ENCODE data around the gene SERPINF2.
"Not testable (repeated sequence)": the region's sequence is repeated elsewhere in the genome, so short reads cannot be mapped to it uniquely, and the experiment has no call there.

The SERPINF2 gene

GRCh38 chr17:1762901-1763898 is 20.5 kb downstream of the SERPINF2 start:
- DNase-seq (ENCODE audit: low spot score), result no peak

GRCh38 chr17:1764284-1764683 is 21.6 kb downstream of the SERPINF2 start:
- peak; percentile 77 for DNase-seq (ENCODE audit: low spot score)

- not testable (repeated sequence) for DNase-seq (ENCODE audit: low spot score)
Measured at GRCh38 chr17:1764705-1765104, 22.0 kb downstream of the SERPINF2 start.

GRCh38 chr17:1765576-1765975 is 22.9 kb downstream of the SERPINF2 start:
- no peak for DNase-seq (ENCODE audit: low spot score)

- no peak for DNase-seq (ENCODE audit: low spot score)
Measured at GRCh38 chr17:1766382-1767135, 23.9 kb downstream of the SERPINF2 start.

GRCh38 chr17:1767358-1767757 is 24.7 kb downstream of the SERPINF2 start:
- DNase-seq (ENCODE audit: low spot score), result no peak

- peak; percentile 66 for DNase-seq (ENCODE audit: low spot score)
Measured at GRCh38 chr17:1769822-1770477, 27.3 kb downstream of the SERPINF2 start.

- DNase-seq (ENCODE audit: low spot score), result not testable (repeated sequence)
Measured at GRCh38 chr17:1773000-1773695, 30.5 kb downstream of the SERPINF2 start.

- DNase-seq (ENCODE audit: low spot score), result no peak
Measured at GRCh38 chr17:1773696-1774181, 31.1 kb downstream of the SERPINF2 start.

GRCh38 chr17:1774390-1775176 is 31.9 kb downstream of the SERPINF2 start:
- DNase-seq (ENCODE audit: low spot score), result no peak

GRCh38 chr17:1776328-1776727 is 33.7 kb downstream of the SERPINF2 start:
- no peak for DNase-seq (ENCODE audit: low spot score)

GRCh38 chr17:1776857-1777256 is 34.2 kb downstream of the SERPINF2 start:
- DNase-seq (ENCODE audit: low spot score), result no peak

- no peak for DNase-seq (ENCODE audit: low spot score)
Measured at GRCh38 chr17:1779571-1780131, 37.0 kb downstream of the SERPINF2 start.

- DNase-seq (ENCODE audit: low spot score), result no peak
Measured at GRCh38 chr17:1782171-1782567, 39.5 kb downstream of the SERPINF2 start.

GRCh38 chr17:1783271-1783670 is 40.6 kb downstream of the SERPINF2 start:
- no peak for DNase-seq (ENCODE audit: low spot score)

- DNase-seq (ENCODE audit: low spot score), result peak; percentile 25
Measured at GRCh38 chr17:1783834-1784611, 41.4 kb downstream of the SERPINF2 start.

GRCh38 chr17:1785930-1786329 is 43.3 kb downstream of the SERPINF2 start:
- no peak for DNase-seq (ENCODE audit: low spot score)

GRCh38 chr17:1786708-1787107 is 44.0 kb downstream of the SERPINF2 start:
- DNase-seq (ENCODE audit: low spot score), result no peak

- DNase-seq (ENCODE audit: low spot score), result no peak
Measured at GRCh38 chr17:1787301-1787902, 44.7 kb downstream of the SERPINF2 start.
